ACC112 (cell line): ENCODE data around the gene ACADL.
A peak's percentile ranks its signal among the peaks of the same experiment; 100 is the strongest.

ENCODE experiments used
- H2AFZ ChIP-seq: fragments of 200-600 bp; sonication (generic); one replicate; pipeline ENCODE4 v1.6.0; 2017; ENCODE audit warnings: antibody characterized with exemption, low read length; ENCODE audit not compliant: unreplicated experiment
- H3K27ac ChIP-seq: fragments of 200-600 bp; sonication (generic); 2 replicates; pipeline ENCODE4 v1.5.1; 2014; ENCODE audit warnings: low read depth, mild to moderate bottlenecking, antibody characterized with exemption, low read length, moderate library complexity
- H3K27me3 ChIP-seq: fragments of 200-600 bp; sonication (generic); 2 replicates; pipeline ENCODE4 v1.6.1; 2014; ENCODE audit warnings: mild to moderate bottlenecking, antibody characterized with exemption, low read length, moderate library complexity, mixed read lengths; ENCODE audit not compliant: insufficient read depth
- H3K36me3 ChIP-seq: fragments of 200-600 bp; sonication (generic); 2 replicates; pipeline ENCODE4 v1.6.1; 2016; ENCODE audit warnings: mild to moderate bottlenecking, antibody characterized with exemption, low read length, moderate library complexity, mixed read lengths; ENCODE audit not compliant: insufficient read depth
- H3K4me1 ChIP-seq: fragments of 200-600 bp; sonication (generic); one replicate; pipeline ENCODE4 v1.6.1; 2016; ENCODE audit warnings: low read length, mixed read lengths; ENCODE audit not compliant: insufficient read depth, unreplicated experiment, control insufficient read depth
- H3K4me3 ChIP-seq: fragments of 200-600 bp; sonication (generic); 2 replicates; pipeline ENCODE4 v1.5.1; 2014; ENCODE audit warnings: mild to moderate bottlenecking, low read depth, low read length
- H3K79me2 ChIP-seq: fragments of 200-600 bp; sonication (generic); one replicate; pipeline ENCODE4 v1.6.0; 2016; ENCODE audit warnings: low read length; ENCODE audit not compliant: control insufficient read depth, unreplicated experiment, insufficient read depth

ACADL gene

DNA sequence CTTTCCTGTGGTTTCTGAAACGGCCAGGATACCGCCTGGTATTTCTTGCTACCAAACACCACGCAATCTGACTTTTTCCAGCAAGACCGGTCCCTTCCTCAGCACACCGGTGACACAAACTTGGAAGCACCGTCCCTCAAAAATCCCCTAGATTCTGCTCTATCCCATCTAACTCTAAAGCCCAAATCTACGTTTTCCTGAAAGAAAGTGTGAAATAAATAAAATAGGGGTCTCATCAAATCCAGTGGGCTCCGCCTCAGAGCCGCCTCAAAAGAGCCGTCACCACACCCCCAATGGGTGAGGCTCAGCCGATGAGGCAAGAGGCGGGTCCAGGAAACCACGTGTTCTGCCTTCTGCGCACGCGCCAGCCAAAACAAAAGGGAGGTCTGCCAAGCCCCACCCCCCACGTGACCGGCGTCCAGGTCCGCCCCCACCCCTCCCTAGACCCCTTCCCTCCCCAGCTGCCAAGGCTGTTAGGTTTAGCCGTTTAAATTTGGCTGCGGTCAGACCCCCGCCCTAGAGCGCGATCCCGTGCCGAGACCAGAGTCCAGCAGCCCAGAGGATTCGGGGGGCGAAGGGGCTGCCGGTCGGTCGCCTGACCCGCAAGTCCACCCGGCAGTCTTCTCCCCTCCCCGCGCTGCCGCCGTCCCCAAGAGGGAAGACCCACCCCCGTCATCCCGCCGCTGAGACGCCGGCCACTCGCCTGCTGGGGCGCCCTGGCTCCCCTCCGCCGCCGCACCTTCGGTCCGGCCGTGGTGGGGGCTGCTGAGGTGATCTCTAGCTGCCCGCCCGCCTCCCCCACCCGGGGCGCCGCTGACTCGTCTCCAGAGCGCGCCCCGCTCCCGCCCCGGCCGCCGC lies 54.6 kb downstream of the ACADL start:
- Histone ChIP-seq H3K4me1 (peaks cover 36% of the 10 kb centered on the region), H3K36me3 (no peaks in the 10 kb centered on the region), H3K4me3 (peak overlapping the region; percentile 89), H3K27ac (peak overlapping the region; percentile 97), H3K79me2 (peaks cover 32% of the 10 kb centered on the region), H2AFZ (peak overlapping the region; percentile 79), H3K27me3 (no peaks in the 10 kb centered on the region)

DNA sequence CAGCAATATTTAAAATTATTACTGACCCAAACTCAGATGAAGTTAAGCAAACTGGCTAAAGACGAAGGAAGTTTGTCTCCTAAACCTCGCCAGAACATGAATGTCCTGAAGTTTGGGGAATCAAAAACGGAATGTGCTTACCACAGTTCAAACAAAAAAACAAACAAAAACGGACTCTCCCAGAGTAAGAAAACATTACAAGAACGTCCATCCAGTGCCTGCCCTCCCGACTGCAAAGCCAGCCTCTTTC lies 55.1 kb downstream of the ACADL start:
- Histone ChIP-seq H3K27ac (peak overlapping the region; percentile 97), H3K79me2 (peaks cover 34% of the 10 kb centered on the region), H3K4me1 (peaks cover 36% of the 10 kb centered on the region), H3K27me3 (no peaks in the 10 kb centered on the region), H3K36me3 (no peaks in the 10 kb centered on the region), H2AFZ (peak overlapping the region; percentile 79), H3K4me3 (peak overlapping the region; percentile 89)

DNA sequence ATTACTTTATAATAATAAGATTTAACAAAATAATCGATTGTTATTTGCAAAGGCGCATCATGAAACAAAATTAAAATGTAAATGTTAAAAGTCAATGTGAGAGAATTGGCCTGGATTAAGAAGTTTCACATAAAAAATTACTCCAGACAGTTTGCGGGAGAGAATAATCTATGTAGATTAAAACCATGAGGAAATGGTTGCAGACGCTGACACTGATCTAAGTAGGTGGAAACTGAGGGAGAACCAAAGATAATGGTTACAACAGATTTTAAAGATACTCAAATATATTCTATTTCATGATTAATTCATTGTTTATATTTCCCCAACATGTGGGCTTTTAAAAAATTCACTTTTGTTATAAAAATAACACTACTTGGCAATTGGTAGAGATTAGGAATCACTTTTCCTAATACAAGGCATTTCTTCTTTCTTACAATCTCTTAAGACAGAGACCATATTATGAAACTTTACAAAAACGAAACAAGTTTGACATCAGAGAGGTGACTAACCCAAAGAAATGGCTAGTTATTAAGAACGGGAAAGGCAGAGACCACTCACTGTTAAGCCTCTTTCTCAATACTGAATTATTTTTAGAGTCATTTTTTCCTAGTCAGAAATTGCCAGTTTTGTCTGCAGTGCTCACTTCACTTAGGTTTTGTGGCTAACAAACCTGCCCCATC lies 55.6 kb downstream of the ACADL start:
- peak overlapping the region; percentile 97 for H3K27ac ChIP-seq
- peak overlapping the region; percentile 89 for H3K4me3 ChIP-seq
- H2AFZ ChIP-seq: peak overlapping the region; percentile 79
- H3K79me2 ChIP-seq: peaks cover 34% of the 10 kb centered on the region
- H3K27me3 ChIP-seq: no peaks in the 10 kb centered on the region
- H3K4me1 ChIP-seq: peaks cover 36% of the 10 kb centered on the region
- no peaks in the 10 kb centered on the region for H3K36me3 ChIP-seq

DNA sequence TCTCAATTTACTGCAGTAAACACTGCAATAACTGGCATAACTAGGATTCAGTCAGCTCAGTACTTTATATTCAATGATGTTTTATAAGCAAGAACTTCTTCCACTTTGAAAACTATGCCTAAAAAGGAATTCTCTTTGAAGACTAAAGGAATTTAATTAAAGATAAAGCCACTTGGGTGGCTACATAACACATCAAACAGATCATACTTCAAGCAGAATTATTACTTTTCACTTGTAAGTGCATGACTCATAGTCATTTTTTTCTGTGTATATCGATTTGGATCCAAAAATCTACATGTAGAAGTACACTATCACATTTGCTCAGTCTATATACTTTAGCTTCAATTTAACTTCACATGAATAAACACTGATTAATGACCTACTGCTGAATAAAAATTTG lies 58.0 kb downstream of the ACADL start:
- H2AFZ ChIP-seq: no peak overlapping the region
- no peaks in the 10 kb centered on the region for H3K36me3 ChIP-seq
- peak overlapping the region; percentile 31 for H3K4me3 ChIP-seq
- no peak overlapping the region for H3K27ac ChIP-seq
- H3K27me3 ChIP-seq: no peaks in the 10 kb centered on the region
- H3K4me1 ChIP-seq: peaks cover 33% of the 10 kb centered on the region
- H3K79me2 ChIP-seq: peaks cover 40% of the 10 kb centered on the region

- H3K4me1 ChIP-seq: peaks cover 18% of the 10 kb centered on the region
- no peak overlapping the region for H3K4me3 ChIP-seq
- no peaks in the 10 kb centered on the region for H3K36me3 ChIP-seq
- H3K27me3 ChIP-seq: no peaks in the 10 kb centered on the region
- H3K27ac ChIP-seq: no peak overlapping the region
- no peak overlapping the region for H2AFZ ChIP-seq
- H3K79me2 ChIP-seq: peaks cover 24% of the 10 kb centered on the region
These were observed 62.7 kb downstream of the ACADL start for GRCh38 chr2:210162466-210163124.

GRCh38 chr2:210159059-210159458 lies 66.2 kb downstream of the ACADL start:
- Histone ChIP-seq H3K36me3 (0 out of 2 replicates have a peak, but pooled peaks cover 3% of the 10 kb centered on the region), H3K27me3 (no peaks in the 10 kb centered on the region), H2AFZ (no peak overlapping the region), H3K27ac (no peak overlapping the region), H3K4me1 (peaks cover 4% of the 10 kb centered on the region), H3K4me3 (no peak overlapping the region), H3K79me2 (peaks cover 10% of the 10 kb centered on the region)

GRCh38 chr2:210158236-210158635 lies 67.0 kb downstream of the ACADL start:
- no peaks in the 10 kb centered on the region for H3K27me3 ChIP-seq
- H3K27ac ChIP-seq: no peak overlapping the region
- H3K4me1 ChIP-seq: peaks cover 4% of the 10 kb centered on the region
- H3K4me3 ChIP-seq: no peak overlapping the region
- H2AFZ ChIP-seq: no peak overlapping the region
- H3K79me2 ChIP-seq: peaks cover 9% of the 10 kb centered on the region
- peaks cover 10% of the 10 kb centered on the region; the same call in 1 of the 2 replicates for H3K36me3 ChIP-seq

GRCh38 chr2:210157526-210157925 lies 67.7 kb downstream of the ACADL start:
- Histone ChIP-seq H3K27me3 (no peaks in the 10 kb centered on the region), H3K4me1 (no peaks in the 10 kb centered on the region), H3K79me2 (peaks cover 4% of the 10 kb centered on the region), H2AFZ (no peak overlapping the region), H3K27ac (no peak overlapping the region), H3K36me3 (peaks cover 10% of the 10 kb centered on the region; the same call in 1 of the 2 replicates), H3K4me3 (no peak overlapping the region)

DNA sequence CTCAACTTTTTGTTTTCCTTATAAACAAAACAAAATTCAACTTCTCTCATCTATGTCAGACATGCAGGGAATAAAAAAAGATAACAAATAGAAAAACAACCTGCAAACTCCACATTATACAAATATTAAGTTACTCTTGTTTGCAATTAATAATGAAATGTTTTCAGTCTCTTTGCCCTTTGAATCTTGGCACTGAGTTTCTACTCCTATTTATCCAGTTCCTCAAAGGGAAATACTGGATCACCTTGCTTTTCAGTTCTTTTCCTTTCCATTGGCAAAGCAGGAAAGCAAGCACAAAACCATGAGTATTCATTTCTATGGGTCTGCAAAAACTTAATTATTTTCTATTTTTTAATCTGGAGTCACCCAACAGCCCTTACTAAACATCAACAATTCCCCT lies 77.6 kb downstream of the ACADL start:
- Histone ChIP-seq H3K27me3 (no peaks in the 10 kb centered on the region), H3K27ac (no peak overlapping the region), H2AFZ (no peak overlapping the region), H3K4me3 (no peak overlapping the region), H3K4me1 (no peaks in the 10 kb centered on the region), H3K36me3 (peaks cover 6% of the 10 kb centered on the region), H3K79me2 (no peaks in the 10 kb centered on the region)
